HG03159 (cell line): Measurements from ENCODE around the gene NPAS2.

ENCODE experiments used
- ATAC-seq: cut with Tn5 transposase; IDR thresholded peaks from one replicate; pipeline ENCODE4 v1.9.1; 2021; ENCODE audit warnings: mild to moderate bottlenecking, moderate library complexity; ENCODE audit not compliant: unreplicated experiment

The NPAS2 gene

DNA sequence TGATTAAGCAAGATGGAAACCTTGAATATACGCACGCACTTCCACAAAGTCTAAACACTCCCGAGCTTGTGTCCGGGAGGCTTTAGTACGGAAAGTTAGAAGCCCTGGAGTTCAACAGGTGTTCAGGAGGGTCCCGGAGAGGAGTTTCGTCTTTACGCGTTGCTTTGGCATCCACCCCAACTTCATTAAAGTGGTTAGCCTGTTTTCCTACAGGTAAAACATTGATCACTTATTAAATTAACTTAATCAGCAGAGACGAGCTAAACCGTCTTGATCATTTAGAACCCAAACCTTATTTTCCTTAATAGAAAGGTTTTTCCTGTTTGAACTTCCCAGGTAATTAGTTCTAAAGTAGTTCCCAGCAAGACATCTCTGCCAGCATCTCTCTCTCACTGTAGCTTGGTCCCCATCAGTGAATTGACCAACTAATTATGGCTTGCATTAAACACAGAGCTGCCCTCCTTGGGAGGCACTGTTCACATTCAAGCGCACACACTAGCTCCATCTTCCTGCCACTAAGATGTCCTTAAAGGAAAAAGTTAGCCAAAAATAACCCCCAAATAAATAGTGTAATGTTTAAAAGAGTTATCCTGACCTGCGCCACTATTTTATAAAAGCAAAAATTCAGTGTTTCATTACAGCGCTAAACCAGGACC is 1.4 kb downstream of the NPAS2 start:
- no peak for ATAC-seq

DNA sequence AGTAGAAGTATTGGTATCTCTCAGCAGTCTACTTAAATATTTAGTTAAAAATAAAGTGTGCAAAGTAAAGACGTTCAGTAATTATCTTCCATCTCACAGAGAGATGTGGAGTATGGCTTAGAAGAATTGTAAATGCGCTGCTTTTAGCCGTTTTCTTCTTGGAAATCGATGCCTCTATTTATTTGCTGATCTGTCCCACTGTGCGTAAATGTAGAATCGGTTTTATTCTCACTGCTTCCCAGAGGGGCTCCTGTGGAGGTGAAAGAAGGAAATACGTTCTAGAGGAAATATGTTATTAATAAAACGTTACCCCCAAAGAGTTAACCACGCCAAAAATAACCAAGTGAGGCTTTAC is 1.9 kb downstream of the NPAS2 start:
- ATAC-seq = no peak

DNA sequence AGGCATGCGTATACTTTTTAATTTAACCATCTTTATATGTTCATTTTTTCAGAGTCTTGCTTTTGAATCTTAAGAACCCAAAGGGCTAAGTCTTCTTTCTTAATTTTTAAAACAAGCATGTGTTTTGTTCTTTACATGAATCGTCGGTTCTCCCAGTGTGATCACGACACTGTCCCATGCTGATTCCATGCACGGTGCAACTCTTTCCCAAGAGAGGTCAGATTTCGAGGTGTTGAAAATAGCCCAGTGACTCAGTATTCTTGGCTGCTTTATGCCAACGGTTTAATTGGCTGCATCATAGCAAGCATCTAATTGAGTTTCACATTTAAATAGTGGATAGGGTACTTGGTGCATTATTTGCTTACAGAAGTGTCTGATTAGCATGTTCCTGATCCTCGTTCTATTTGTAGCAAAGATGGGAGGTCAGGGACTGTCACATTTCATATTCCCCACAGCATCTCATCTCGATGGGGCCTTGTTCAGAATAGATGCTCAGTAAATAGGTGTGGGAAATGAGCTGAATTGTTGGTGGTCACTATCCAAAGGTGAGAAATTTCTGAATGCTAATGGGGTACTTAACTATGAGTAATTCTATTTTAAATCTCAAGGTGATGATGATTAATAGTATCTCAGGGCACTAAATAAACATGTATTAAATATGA is 2.8 kb downstream of the NPAS2 start:
- ATAC-seq = no peak

DNA sequence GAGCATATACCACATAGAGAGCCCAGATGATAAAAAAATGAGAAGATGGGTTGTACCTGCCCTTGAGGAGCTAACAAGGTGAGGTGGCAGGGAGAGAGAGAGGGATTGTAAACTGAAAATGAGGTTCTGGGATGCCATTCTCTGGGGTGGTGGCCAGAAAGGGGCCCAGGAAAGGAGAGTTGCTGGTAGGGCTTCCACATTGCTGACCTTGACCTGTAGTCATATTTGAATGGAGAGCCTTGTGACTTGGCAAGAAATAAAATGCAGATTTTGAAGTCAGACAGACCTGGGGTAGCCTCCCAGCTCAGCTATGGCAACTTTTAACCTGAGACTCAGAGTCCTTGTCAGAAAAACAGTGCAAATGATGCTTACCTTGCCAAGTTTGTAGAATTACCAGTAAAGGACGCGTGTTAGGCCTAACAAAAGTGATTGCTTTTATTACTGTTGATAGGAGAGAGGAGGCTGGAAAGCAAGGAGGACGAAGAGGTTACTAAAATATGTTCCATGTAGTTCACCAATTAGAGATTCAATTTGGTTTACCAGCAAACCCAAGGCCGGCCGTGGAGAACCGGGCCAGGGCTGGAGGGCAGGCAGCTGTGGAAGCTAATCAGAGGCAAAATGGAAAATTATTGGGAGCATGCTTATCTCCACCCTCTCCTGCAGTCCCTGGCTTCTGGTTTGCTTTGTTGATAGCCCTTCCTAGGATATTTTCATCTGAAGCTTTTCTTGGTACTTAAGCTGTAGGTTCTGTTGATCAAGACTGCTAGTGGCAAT is 3.9 kb downstream of the NPAS2 start:
- ATAC-seq = no peak

DNA sequence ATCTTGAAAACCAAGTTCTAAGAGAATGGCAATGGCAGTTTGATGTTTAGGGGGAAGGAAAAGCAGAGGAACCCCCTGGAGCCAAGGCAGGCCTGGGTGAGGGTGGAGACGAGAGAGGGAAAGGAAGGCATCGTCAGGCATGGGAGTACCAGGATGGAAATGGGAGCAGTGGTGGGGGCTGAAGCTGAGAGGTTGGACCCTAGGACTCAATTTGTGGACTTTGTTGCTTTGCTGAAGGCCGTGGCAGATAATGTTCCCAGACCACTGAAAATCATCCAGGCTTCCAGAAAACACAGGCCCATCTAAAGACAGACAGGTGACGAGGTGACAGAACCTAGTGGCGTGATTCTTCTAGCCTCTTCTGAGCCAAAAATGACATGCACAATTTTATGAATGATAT is 4.9 kb downstream of the NPAS2 start:
- no peak for ATAC-seq

DNA sequence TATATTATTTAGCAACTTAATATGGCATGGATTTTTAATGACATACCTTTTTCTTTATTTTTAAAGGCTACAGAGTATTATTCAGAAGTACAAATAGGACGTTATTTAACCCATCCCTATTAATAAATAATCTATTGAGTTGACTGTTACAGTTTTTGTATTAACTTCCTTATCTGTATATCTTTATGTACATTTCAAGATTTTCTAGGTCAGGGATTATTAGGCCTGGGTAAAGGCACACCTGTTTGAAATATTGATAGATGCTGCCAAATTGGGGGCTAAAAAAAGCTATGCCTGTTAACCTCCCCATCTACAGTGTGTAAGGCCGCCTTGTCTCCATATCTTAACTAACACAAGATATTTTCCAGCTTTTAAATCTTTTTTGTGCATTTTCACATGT is 6.6 kb downstream of the NPAS2 start:
- no peak for ATAC-seq

DNA sequence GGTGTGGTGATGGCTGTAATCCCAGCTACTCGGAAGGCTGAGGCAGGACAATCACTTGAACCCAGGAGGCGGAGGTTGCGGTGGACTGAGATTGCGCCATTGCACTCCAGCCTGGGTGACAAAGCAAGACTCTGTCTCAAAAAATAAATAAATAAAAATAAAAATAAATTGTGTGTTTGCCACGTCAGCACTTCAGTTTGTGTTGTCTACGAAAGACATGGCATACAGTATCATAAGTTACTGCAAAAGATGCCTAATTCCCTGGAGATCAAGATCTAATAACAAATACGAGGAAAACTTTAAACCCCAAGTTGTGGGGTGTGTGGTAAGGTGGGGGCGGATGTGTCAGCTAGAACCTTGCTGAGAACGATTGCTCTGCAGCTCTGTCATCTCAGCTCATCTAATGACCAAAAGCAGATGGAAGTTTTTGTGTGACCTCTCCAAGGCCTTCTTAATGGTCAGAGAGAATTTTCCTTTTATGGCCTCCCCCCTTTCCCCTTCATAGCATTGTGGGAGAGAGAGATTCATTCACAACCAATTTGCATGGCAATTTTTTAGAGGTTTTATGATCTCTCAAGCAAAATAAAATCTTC is 11.3 kb downstream of the NPAS2 start:
- no peak for ATAC-seq

DNA sequence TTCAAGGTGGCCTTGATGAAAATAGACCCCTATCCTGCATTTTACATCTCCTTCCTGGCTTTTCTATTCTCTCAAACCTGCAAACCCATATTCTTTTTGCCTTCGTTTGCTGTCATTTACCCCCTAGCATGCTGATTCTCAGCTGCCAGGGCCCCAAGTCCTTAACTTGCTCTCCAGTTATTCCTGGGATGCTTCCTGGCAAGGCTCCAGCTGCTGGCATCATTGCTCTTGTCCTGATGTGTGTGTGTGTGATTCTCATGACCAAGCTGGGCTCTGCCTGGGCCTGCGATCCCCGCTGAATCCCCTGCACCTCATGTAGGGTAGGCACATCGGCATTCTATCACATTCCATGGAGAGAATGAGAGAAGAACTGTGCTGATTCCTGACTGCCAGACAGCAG is 11.9 kb downstream of the NPAS2 start:
- no peak for ATAC-seq

DNA sequence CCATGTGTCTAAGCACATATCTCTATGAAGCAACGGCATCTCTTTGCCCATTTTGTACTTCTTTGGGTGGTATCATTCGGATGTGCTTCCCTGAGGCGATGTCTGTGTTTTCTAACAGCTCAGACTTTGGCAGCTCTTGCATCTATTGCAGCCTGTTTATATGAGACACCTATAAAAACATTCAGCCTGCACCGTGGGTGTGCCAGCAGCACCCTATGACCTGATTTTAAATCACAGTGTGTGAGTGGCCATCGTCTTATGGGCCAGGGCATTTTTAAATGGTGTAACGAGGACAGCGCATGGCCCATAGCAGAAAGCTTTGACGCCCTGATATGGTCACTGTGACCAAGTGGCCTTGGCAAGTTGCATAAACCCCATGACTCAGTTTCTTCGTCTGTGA is 12.9 kb downstream of the NPAS2 start:
- no peak for ATAC-seq

DNA sequence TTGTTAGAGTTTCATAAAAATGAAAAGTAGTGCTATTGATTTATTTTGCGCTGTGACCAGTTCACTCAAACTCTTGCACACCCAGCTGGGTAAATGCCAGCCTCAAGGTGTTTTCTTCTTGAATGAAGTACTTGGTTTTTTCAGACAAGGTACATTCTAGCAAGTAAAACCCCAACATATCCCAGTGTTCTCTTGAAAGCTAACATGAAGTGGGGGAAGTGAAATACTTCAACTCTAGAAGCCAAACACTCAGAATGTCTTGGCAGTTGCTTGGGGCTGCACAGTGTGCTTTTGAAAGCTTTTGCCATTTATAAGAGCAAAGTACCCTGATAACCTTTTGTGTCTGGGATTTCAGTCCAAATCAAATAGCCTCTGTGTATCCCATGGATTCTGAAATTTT is 13.4 kb downstream of the NPAS2 start:
- ATAC-seq = no peak

DNA sequence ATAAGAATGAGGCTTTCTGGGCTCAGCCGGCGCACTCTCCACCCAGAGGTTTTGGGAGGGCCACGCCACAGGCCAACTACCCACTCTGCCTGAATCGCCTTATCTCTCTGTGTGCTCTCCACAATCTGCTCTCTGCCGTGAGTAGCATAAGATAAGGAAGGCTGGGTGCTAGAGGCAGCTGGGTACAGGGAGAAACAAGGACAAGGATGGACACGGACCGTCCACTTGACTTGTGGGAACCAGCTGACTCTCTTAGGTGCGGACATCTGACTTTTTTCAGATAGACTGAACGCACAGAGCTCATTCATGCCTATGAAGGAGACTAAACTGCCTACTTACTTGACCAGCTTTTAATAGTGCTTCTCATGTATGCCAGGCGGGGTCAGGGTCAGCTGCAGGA is 14.3 kb downstream of the NPAS2 start:
- ATAC-seq = no peak

DNA sequence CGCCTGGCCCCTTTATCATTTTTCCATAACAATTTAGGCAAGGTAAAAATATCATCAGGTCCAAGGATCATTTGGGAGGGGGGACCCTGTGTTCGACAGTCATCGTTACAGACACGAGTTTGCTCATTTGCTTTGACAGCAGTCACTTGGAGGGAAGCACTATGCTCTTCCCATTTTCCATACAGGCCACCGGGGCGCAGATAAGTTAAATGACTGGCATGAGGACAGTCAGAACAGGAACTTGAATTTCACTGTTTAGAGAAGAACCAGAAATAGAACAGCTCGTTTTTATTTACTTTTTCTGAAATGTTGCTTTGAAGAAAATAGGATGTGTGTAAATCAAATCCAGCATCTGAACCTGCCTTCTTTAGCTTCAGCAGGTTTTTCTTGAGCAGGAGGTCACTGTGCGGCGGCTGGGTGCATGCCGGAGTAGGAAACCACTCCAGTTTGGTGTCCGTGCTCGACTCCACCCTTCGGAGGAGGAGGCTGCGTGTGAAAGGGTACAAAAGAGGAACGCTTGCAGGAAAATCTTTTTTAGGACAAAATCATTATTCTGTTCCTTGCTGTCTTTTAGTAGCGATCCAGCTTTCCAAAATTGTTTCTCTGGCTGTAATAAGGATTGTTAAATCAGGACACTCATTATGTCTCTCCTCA is 15.2 kb downstream of the NPAS2 start:
- no peak for ATAC-seq

DNA sequence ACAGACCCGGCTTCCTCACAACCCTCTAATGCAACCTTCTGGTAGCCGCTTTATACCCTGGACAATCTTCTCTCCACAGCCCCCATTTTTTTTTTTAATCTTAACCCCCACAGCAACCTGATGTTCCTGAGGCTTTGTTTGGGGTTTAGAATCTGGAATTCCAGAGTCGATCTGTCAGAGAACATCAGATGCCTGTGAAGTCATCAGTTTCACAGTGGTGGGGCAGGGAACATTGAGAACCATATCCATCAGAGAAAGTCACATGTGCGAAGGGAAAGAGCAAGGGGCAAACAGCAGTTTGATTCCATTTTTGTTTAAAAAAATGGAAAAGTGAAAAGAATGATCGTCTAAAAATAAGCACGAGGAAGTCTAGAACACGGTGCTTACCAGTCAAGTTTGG is 20.6 kb downstream of the NPAS2 start:
- no peak for ATAC-seq

DNA sequence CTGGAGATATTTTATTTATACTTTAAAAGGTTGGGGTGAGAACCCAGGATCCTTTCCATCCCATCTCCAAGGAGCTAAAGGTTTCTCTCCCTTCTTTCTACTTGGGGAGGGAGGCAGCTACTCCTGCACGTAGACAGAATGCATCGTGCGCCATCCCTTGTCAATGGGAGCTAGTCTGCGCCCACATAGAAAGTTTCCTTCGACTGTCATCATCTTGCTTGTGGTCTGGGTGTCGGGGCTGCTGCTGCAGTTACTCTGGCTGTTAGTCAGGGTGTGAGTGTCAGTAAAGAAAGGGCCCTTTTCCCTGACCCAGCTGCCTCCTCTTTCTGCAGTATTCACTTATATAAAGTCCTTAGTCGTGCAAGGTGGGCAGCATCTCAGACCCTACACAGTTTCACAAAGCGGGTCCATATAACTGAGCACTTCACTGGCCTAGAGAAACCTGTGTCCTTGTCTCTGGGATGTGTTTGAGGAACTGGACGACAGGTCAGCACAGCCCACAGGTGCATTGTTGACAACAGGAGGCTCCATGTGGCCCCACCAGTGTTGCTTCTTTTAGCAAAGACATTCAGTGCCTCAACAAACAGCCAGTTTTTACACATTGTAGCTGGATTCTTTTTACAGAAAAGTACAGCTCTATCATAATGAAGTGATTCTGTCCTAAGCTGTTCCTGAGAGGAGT is 22.4 kb downstream of the NPAS2 start:
- no peak for ATAC-seq

DNA sequence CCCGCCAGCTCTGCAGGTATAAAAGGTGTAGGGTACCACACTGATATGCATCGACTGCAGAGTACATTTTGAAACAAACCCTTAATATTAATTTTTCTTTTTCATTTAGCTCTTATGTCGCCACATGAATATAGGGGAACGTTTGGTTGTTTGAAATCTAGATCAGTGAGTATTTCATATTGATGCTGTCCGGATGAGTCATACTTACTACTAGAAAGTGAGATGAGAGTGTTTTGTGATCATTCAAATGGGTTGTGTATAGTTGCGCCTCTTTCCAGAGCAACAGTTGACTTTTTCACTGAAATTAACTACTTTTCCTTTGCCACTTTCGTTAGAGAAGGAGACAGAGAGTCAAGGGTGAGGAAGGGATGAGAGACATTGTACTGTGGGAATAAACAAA is 24.6 kb downstream of the NPAS2 start:
- ATAC-seq = no peak

DNA sequence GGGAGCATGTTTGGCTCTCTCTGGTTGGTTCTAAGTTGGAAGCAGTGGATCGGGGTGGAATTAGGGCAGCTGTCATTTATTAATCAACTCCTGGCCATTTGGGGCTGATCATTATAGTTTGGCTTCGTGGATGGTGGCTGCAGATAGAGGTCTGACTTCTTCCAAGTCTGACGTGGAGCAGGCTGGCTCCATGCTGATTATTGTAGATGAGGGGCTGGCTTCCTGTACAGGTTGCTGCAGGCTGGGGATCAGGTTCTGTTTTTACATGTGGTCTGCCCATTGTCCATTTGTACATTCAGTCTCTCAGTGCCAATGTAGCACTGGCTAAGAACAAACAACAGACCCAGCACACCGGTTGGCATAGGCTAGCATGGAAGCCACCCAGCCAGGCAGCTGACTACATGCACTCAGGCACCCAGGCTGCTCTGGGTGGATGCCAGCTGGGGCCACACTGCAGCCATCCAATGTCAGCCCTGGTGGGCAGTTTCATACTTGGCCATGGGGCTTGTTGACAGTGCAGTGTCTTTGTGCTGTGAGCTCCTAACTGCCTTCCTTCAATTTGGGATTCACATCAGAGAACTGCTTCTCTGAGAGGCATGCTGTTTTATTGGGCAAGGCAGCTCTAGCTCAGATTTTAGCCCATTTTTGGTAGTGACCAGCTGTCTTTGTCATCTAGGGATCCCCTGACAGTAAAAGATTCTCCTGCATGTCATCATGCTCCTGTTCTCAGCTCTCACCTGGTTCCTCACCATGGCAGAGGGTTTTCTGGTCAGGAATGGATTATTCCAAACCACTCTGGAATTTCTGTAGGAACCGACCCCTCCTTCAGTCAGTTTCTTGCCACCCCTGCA is 25.4 kb downstream of the NPAS2 start:
- ATAC-seq = no peak

DNA sequence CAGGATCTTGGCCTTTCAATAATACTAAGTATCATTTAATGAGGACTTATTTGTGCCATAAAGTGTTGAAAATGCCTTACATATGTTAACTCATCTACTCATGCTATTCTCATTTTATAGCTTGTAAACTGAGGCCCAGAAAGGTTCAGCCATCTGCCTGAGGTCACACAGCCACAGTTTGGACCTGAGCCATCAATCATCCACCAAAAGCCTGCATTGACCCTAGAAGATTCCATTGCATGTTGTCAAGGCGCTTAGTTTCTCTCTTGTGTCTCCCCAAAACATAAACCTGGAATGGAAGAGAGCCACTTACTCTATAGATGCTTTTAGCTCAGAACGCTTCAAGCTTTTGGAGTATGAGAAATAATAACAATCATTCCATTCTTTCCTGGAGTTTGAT is 26.8 kb downstream of the NPAS2 start:
- no peak for ATAC-seq

DNA sequence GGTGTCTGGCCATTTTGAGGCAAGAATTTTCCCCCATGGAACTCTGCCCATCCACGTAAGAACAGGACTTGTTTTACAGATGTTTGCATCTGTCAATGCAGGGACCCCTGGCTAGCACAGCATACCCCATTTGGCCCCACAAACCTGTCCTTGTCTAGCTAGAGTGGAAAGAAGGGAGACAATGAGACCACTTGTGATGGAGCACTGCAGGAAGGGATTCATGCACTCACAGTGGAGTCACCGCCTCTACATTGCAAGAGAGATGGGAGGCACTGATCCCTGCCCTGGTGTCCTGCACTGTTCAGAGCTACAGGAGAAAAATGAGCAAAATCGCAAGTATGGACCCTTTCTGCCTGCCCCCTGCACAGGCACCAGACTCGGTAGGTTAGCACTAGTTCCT is 32.5 kb downstream of the NPAS2 start:
- ATAC-seq = no peak

DNA sequence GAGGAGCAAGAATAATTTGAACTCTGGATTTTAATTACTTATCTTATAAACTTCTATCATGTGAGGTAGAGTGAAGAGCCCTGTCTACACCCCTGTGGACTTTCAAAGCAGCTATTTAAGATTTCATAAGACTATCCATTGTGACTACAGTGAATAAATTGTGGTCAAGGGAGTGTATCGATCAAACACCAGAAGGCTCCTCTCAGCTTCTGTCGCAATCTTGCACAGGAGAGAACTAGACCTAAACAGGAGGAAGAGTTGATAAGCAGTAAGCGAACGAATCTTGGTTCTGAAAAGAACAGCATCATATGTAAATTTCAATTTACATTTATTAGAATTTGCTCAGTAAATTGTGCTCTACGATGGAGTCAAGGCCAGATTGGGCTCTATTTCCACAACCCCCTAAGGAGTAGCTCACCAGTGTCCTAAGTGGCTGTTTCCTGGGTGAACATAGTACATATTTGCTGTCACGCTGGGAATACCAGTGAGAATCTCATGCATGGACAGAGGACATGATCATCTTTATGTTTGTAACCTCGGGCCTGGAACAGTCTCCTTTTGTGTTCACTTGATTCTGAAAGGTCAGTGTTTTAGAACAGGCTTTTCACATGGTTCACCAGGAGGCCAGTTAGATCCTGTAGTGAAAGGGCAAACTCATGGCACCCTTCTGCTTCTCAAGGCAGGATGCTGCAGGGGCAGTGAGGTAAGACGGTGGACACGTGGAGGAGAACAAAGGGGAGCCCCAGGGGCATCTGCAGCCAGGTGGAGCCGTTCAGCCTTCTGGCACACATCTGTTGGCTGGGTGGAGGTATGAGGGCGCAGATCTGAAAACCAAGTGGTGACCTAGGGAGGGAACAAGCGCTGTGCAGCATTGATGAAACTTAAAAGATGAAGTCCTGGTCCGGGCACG is 33.3 kb downstream of the NPAS2 start:
- no peak for ATAC-seq
